ENCODE results near the gene MEIS1.
A peak's percentile ranks its signal among the peaks of the same experiment; 100 is the strongest.

Gene MEIS1

GRCh38 chr2:66522611-66523376 lies 87.9 kb downstream of the MEIS1 start:
- no peak overlapping the region for H4K8ac ChIP-seq (ENCODE audit: low read depth, low read length)
- no peak overlapping the region for H2BK5ac ChIP-seq (ENCODE audit: low read length)
- H3K14ac ChIP-seq (ENCODE audit: low read length), result no peak overlapping the region
- no peaks in the 10 kb centered on the region for H3K79me1 ChIP-seq (ENCODE audit: low read depth, low read length)
- no peak for DNase-seq (ENCODE audit: low spot score)
- H2AFZ ChIP-seq (ENCODE audit: low read length), result no peak overlapping the region
- H3K9ac ChIP-seq (ENCODE audit: low read depth, low read length, poor library complexity), result no peak overlapping the region
- H2BK15ac ChIP-seq (ENCODE audit: low read length), result no peak overlapping the region
- no peak overlapping the region for H3K23ac ChIP-seq (ENCODE audit: low read depth, low read length, poor library complexity)
- H3K4me1 ChIP-seq (ENCODE audit: control insufficient read depth in 2 of 2, insufficient read depth in 1 of 2, low read depth in 1 of 2, low read length in 2 of 2), result peaks cover 9 to 11% of the 10 kb centered on the region in 2 donors
- H3K27me3 ChIP-seq (ENCODE audit: control insufficient read depth in 3 of 3, insufficient read depth in 3 of 3, low read depth in 1 of 3, low read length in 3 of 3), result no peaks in the 10 kb centered on the region
- no peak overlapping the region for H3K4ac ChIP-seq (ENCODE audit: low read length)
- H3K18ac ChIP-seq (ENCODE audit: low read length), result no peak overlapping the region
- no peak overlapping the region for H3K4me2 ChIP-seq (ENCODE audit: insufficient read depth, low read length, poor library complexity, severe bottlenecking)
- no peak overlapping the region for H2BK12ac ChIP-seq (ENCODE audit: low read length)
- H3K36me3 ChIP-seq (replicated peaks in 1 of 2; ENCODE audit: control insufficient read depth in 2 of 2, insufficient read depth in 2 of 2, low read length in 2 of 2), result peaks cover 0 to 7% of the 10 kb centered on the region in 2 donors
- no peak overlapping the region for H3K4me3 ChIP-seq (ENCODE audit: low read length in 2 of 2)
- no peak overlapping the region for H2AK5ac ChIP-seq (ENCODE audit: low read depth, low read length)
- peak overlapping the region; percentile 22 for H2BK120ac ChIP-seq (ENCODE audit: low read depth, low read length)
- no CpG with 5 or more reads among the region's 6 CpGs for WGBS, 2 donors (ENCODE audit: extremely low coverage in 2 of 2, insufficient read length in 2 of 2, insufficient replicate concordance in 1 of 2)
- H4K91ac ChIP-seq (ENCODE audit: low read depth, low read length, poor library complexity), result no peak overlapping the region
- H3K9me3 ChIP-seq (replicated peaks in 1 of 2; ENCODE audit: control insufficient read depth in 2 of 2, insufficient read depth in 1 of 2, low read depth in 1 of 2, low read length in 2 of 2), result no peaks in the 10 kb centered on the region
- no peak overlapping the region for H3K27ac ChIP-seq (replicated peaks; ENCODE audit: low read length)

GRCh38 chr2:66523377-66523969 lies 88.5 kb downstream of the MEIS1 start:
- no peak overlapping the region for H3K23ac ChIP-seq (ENCODE audit: low read depth, low read length, poor library complexity)
- H3K27ac ChIP-seq (replicated peaks; ENCODE audit: low read length), result no peak overlapping the region
- DNase-seq (ENCODE audit: low spot score), result no peak
- H3K4me1 ChIP-seq (ENCODE audit: control insufficient read depth in 2 of 2, insufficient read depth in 1 of 2, low read depth in 1 of 2, low read length in 2 of 2), result peaks cover 8 to 9% of the 10 kb centered on the region in 2 donors
- no peaks in the 10 kb centered on the region for H3K79me1 ChIP-seq (ENCODE audit: low read depth, low read length)
- H3K27me3 ChIP-seq (ENCODE audit: control insufficient read depth in 3 of 3, insufficient read depth in 3 of 3, low read depth in 1 of 3, low read length in 3 of 3), result no peaks in the 10 kb centered on the region
- no peak overlapping the region for H2BK15ac ChIP-seq (ENCODE audit: low read length)
- H4K91ac ChIP-seq (ENCODE audit: low read depth, low read length, poor library complexity), result no peak overlapping the region
- no peak overlapping the region for H2BK12ac ChIP-seq (ENCODE audit: low read length)
- H3K9me3 ChIP-seq (replicated peaks in 1 of 2; ENCODE audit: control insufficient read depth in 2 of 2, insufficient read depth in 1 of 2, low read depth in 1 of 2, low read length in 2 of 2), result no peaks in the 10 kb centered on the region
- no peak overlapping the region for H2AK5ac ChIP-seq (ENCODE audit: low read depth, low read length)
- H3K18ac ChIP-seq (ENCODE audit: low read length), result no peak overlapping the region
- no CpG with 5 or more reads among the region's 5 CpGs for WGBS, 2 donors (ENCODE audit: extremely low coverage in 2 of 2, insufficient read length in 2 of 2, insufficient replicate concordance in 1 of 2)
- H4K8ac ChIP-seq (ENCODE audit: low read depth, low read length), result no peak overlapping the region
- no peak overlapping the region for H3K4me2 ChIP-seq (ENCODE audit: insufficient read depth, low read length, poor library complexity, severe bottlenecking)
- H2BK5ac ChIP-seq (ENCODE audit: low read length), result no peak overlapping the region
- H3K4me3 ChIP-seq (ENCODE audit: low read length in 2 of 2), result no peak overlapping the region
- no peak overlapping the region for H2AFZ ChIP-seq (ENCODE audit: low read length)
- H3K14ac ChIP-seq (ENCODE audit: low read length), result no peak overlapping the region
- H2BK120ac ChIP-seq (ENCODE audit: low read depth, low read length), result no peak overlapping the region
- peaks cover 0 to 8% of the 10 kb centered on the region in 2 donors for H3K36me3 ChIP-seq (replicated peaks in 1 of 2; ENCODE audit: control insufficient read depth in 2 of 2, insufficient read depth in 2 of 2, low read length in 2 of 2)
- no peak overlapping the region for H3K4ac ChIP-seq (ENCODE audit: low read length)
- no peak overlapping the region for H3K9ac ChIP-seq (ENCODE audit: low read depth, low read length, poor library complexity)

GRCh38 chr2:66523990-66524389 lies 89.1 kb downstream of the MEIS1 start:
- H4K8ac ChIP-seq (ENCODE audit: low read depth, low read length), result no peak overlapping the region
- H3K9ac ChIP-seq (ENCODE audit: low read depth, low read length, poor library complexity), result no peak overlapping the region
- WGBS, 2 donors (ENCODE audit: extremely low coverage in 2 of 2, insufficient read length in 2 of 2, insufficient replicate concordance in 1 of 2), result no CpG with 5 or more reads among the region's 2 CpGs
- no peak overlapping the region for H3K4me3 ChIP-seq (ENCODE audit: low read length in 2 of 2)
- H3K4ac ChIP-seq (ENCODE audit: low read length), result no peak overlapping the region
- no peak overlapping the region for H2BK15ac ChIP-seq (ENCODE audit: low read length)
- H3K27ac ChIP-seq (replicated peaks; ENCODE audit: low read length), result no peak overlapping the region
- no peak overlapping the region for H3K18ac ChIP-seq (ENCODE audit: low read length)
- H3K4me1 ChIP-seq (ENCODE audit: control insufficient read depth in 2 of 2, insufficient read depth in 1 of 2, low read depth in 1 of 2, low read length in 2 of 2), result peaks cover 8 to 9% of the 10 kb centered on the region in 2 donors
- H3K27me3 ChIP-seq (ENCODE audit: control insufficient read depth in 3 of 3, insufficient read depth in 3 of 3, low read depth in 1 of 3, low read length in 3 of 3), result no peaks in the 10 kb centered on the region
- no peak overlapping the region for H2AK5ac ChIP-seq (ENCODE audit: low read depth, low read length)
- no peak overlapping the region for H2BK120ac ChIP-seq (ENCODE audit: low read depth, low read length)
- no peak overlapping the region for H3K14ac ChIP-seq (ENCODE audit: low read length)
- H2AFZ ChIP-seq (ENCODE audit: low read length), result no peak overlapping the region
- no peaks in the 10 kb centered on the region for H3K79me1 ChIP-seq (ENCODE audit: low read depth, low read length)
- H2BK12ac ChIP-seq (ENCODE audit: low read length), result no peak overlapping the region
- H3K9me3 ChIP-seq (replicated peaks in 1 of 2; ENCODE audit: control insufficient read depth in 2 of 2, insufficient read depth in 1 of 2, low read depth in 1 of 2, low read length in 2 of 2), result no peaks in the 10 kb centered on the region
- H3K36me3 ChIP-seq (replicated peaks in 1 of 2; ENCODE audit: control insufficient read depth in 2 of 2, insufficient read depth in 2 of 2, low read length in 2 of 2), result peaks cover 0 to 9% of the 10 kb centered on the region in 2 donors
- H2BK5ac ChIP-seq (ENCODE audit: low read length), result no peak overlapping the region
- no peak for DNase-seq (ENCODE audit: low spot score)
- H4K91ac ChIP-seq (ENCODE audit: low read depth, low read length, poor library complexity), result no peak overlapping the region
- H3K4me2 ChIP-seq (ENCODE audit: insufficient read depth, low read length, poor library complexity, severe bottlenecking), result no peak overlapping the region
- no peak overlapping the region for H3K23ac ChIP-seq (ENCODE audit: low read depth, low read length, poor library complexity)

- H2BK12ac ChIP-seq (ENCODE audit: low read length), result no peak overlapping the region
- DNase-seq (ENCODE audit: low spot score), result no peak
- H3K27ac ChIP-seq (replicated peaks; ENCODE audit: low read length), result no peak overlapping the region
- no peak overlapping the region for H2AFZ ChIP-seq (ENCODE audit: low read length)
- H2AK5ac ChIP-seq (ENCODE audit: low read depth, low read length), result no peak overlapping the region
- no peaks in the 10 kb centered on the region for H3K79me1 ChIP-seq (ENCODE audit: low read depth, low read length)
- no peaks in the 10 kb centered on the region for H3K27me3 ChIP-seq (ENCODE audit: control insufficient read depth in 3 of 3, insufficient read depth in 3 of 3, low read depth in 1 of 3, low read length in 3 of 3)
- H2BK5ac ChIP-seq (ENCODE audit: low read length), result no peak overlapping the region
- H3K23ac ChIP-seq (ENCODE audit: low read depth, low read length, poor library complexity), result no peak overlapping the region
- H4K91ac ChIP-seq (ENCODE audit: low read depth, low read length, poor library complexity), result no peak overlapping the region
- H2BK120ac ChIP-seq (ENCODE audit: low read depth, low read length), result no peak overlapping the region
- no peak overlapping the region for H3K4ac ChIP-seq (ENCODE audit: low read length)
- no peak overlapping the region for H3K9ac ChIP-seq (ENCODE audit: low read depth, low read length, poor library complexity)
- H3K14ac ChIP-seq (ENCODE audit: low read length), result no peak overlapping the region
- WGBS, 2 donors (ENCODE audit: extremely low coverage in 2 of 2, insufficient read length in 2 of 2, insufficient replicate concordance in 1 of 2), result no CpG with 5 or more reads among the region's 5 CpGs
- H3K4me2 ChIP-seq (ENCODE audit: insufficient read depth, low read length, poor library complexity, severe bottlenecking), result no peak overlapping the region
- H2BK15ac ChIP-seq (ENCODE audit: low read length), result no peak overlapping the region
- H3K9me3 ChIP-seq (replicated peaks in 1 of 2; ENCODE audit: control insufficient read depth in 2 of 2, insufficient read depth in 1 of 2, low read depth in 1 of 2, low read length in 2 of 2), result no peaks in the 10 kb centered on the region
- H3K4me1 ChIP-seq (ENCODE audit: control insufficient read depth in 2 of 2, insufficient read depth in 1 of 2, low read depth in 1 of 2, low read length in 2 of 2), result peaks cover 8 to 9% of the 10 kb centered on the region in 2 donors
- H3K18ac ChIP-seq (ENCODE audit: low read length), result no peak overlapping the region
- H3K4me3 ChIP-seq (ENCODE audit: low read length in 2 of 2), result no peak overlapping the region
- peaks cover 0 to 4% of the 10 kb centered on the region in 2 donors for H3K36me3 ChIP-seq (replicated peaks in 1 of 2; ENCODE audit: control insufficient read depth in 2 of 2, insufficient read depth in 2 of 2, low read length in 2 of 2)
- no peak overlapping the region for H4K8ac ChIP-seq (ENCODE audit: low read depth, low read length)
Measured at GRCh38 chr2:66525606-66526005, 90.7 kb downstream of the MEIS1 start.

Measured in neuronal stem cell (in vitro differentiated cells).